ENCODE results near the gene CAMKK1. TPM values are rescaled to one million over a fixed set of nuclear protein-coding genes. Genes with fewer than 3 reads are reported as not detected.

Gene CAMKK1
- total RNA-seq, 1 donor, result 8.7 TPM

DNA sequence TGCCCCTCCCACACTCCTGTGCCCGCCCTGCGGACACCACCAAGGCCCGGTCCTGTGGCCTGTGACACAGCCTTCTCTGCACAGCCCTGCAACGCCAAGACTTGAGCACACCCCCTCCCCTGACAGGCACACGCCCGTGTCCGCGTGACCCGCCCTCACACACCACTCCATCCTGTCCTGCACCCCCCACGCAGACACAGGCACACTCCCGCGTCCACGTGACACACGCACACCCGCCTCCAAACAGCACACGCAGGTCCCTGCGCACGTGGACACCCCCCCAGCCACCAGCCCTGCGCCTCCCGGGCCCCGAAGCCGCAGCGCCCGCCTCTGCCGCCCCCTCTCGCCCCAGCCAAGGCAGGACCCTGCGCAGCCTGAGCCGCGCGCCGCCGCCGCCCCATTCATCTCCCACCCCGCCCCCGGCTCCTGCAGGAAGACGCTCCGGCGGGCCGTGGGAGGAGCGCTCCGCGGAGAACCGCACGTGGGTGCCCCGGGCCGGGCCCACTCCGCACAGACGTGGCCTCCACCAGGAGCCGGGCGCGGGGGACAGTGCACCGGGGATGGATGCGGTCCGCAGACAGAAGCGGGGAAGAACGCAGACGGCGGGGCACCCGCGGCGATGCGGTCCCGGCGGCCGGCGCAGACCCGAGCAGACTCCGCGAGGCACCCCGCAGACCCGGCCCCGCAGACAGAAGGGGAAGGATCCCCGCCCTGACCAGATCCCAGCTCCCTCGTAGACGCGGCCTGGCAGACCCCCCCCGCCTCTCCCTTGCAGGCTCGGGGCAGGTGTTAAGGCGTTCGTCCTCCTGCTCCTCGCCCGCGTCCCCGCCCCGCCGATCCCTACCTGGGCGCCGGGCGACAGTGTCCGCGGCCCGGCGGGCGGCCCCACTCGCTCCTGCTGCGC, 506 bp downstream of the CAMKK1 start:
- peaks cover 46% of the 10 kb centered on the region for H3K4me1 ChIP-seq (ENCODE audit: insufficient read depth, low read length)

GRCh38 chr17:3891626-3892094, 1.2 kb downstream of the CAMKK1 start:
- Histone ChIP-seq H3K4me3 (ENCODE audit: insufficient read depth, low read length) (peak overlapping the region; percentile 76), H3K36me3 (ENCODE audit: insufficient read depth, low read length) (no peaks in the 10 kb centered on the region), H4K20me1 (ENCODE audit: insufficient read depth, low read length) (no peaks in the 10 kb centered on the region), H3K79me2 (ENCODE audit: insufficient read depth, low read length) (peaks cover 26% of the 10 kb centered on the region), H2AFZ (ENCODE audit: low read length) (no peak overlapping the region), H3K27me3 (ENCODE audit: insufficient read depth, low read length) (no peaks in the 10 kb centered on the region), H3K4me1 (ENCODE audit: insufficient read depth, low read length) (peaks cover 46% of the 10 kb centered on the region), H3K4me2 (ENCODE audit: insufficient read depth, low read length) (peak overlapping the region; percentile 75), H3K27ac (ENCODE audit: low read depth, low read length) (peak overlapping the region; percentile 43), H3K9me3 (ENCODE audit: low read depth, low read length) (no peaks in the 10 kb centered on the region)
- DNase-seq (ENCODE audit: insufficient read length, low spot score, missing footprints), result peak; percentile 94
- TF ChIP-seq, protein P1, sequence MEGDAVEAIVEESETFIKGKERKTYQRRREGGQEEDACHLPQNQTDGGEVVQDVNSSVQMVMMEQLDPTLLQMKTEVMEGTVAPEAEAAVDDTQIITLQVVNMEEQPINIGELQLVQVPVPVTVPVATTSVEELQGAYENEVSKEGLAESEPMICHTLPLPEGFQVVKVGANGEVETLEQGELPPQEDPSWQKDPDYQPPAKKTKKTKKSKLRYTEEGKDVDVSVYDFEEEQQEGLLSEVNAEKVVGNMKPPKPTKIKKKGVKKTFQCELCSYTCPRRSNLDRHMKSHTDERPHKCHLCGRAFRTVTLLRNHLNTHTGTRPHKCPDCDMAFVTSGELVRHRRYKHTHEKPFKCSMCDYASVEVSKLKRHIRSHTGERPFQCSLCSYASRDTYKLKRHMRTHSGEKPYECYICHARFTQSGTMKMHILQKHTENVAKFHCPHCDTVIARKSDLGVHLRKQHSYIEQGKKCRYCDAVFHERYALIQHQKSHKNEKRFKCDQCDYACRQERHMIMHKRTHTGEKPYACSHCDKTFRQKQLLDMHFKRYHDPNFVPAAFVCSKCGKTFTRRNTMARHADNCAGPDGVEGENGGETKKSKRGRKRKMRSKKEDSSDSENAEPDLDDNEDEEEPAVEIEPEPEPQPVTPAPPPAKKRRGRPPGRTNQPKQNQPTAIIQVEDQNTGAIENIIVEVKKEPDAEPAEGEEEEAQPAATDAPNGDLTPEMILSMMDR (IDR thresholded peaks at IDR 0.05; ENCODE audit: extremely low read depth, low read depth, low read length), result no peak

More for the DNA sequence above, 506 bp downstream of the CAMKK1 start:
- Histone ChIP-seq H3K4me2 (ENCODE audit: insufficient read depth, low read length) (peak overlapping the region; percentile 75), H2AFZ (ENCODE audit: low read length) (no peak overlapping the region), H3K4me3 (ENCODE audit: insufficient read depth, low read length) (peak overlapping the region; percentile 76), H3K9me3 (ENCODE audit: low read depth, low read length) (no peaks in the 10 kb centered on the region), H4K20me1 (ENCODE audit: insufficient read depth, low read length) (no peaks in the 10 kb centered on the region), H3K27ac (ENCODE audit: low read depth, low read length) (peak overlapping the region; percentile 43), H3K27me3 (ENCODE audit: insufficient read depth, low read length) (no peaks in the 10 kb centered on the region), H3K36me3 (ENCODE audit: insufficient read depth, low read length) (no peaks in the 10 kb centered on the region), H3K79me2 (ENCODE audit: insufficient read depth, low read length) (peaks cover 19% of the 10 kb centered on the region)
- TF ChIP-seq, protein P1 (IDR thresholded peaks at IDR 0.05; ENCODE audit: extremely low read depth, low read depth, low read length), result no peak
- DNase-seq (ENCODE audit: insufficient read length, low spot score, missing footprints), result peak; percentile 96

DNA sequence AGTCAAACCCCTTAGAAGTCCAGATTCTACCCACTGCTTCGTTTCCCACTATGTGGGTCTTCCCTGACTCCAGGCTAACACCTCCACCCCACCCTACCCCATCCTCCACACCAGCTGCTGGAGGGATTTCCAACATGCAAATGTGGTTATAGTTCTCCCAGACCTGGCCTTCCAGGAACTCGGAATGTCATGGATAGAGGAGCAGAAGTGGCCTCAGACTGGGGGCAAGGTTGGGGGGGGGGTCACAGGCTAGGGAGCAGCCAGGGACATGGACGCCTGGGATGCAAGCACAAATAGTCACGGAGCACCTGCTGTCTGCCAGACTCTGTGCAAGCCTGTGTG, 2.0 kb downstream of the CAMKK1 start:
- Histone ChIP-seq H2AFZ (ENCODE audit: low read length) (no peak overlapping the region), H3K27me3 (ENCODE audit: insufficient read depth, low read length) (no peaks in the 10 kb centered on the region), H3K4me3 (ENCODE audit: insufficient read depth, low read length) (peak overlapping the region; percentile 48), H4K20me1 (ENCODE audit: insufficient read depth, low read length) (no peaks in the 10 kb centered on the region), H3K79me2 (ENCODE audit: insufficient read depth, low read length) (peaks cover 30% of the 10 kb centered on the region), H3K4me1 (ENCODE audit: insufficient read depth, low read length) (peaks cover 50% of the 10 kb centered on the region), H3K4me2 (ENCODE audit: insufficient read depth, low read length) (peak overlapping the region; percentile 75), H3K9me3 (ENCODE audit: low read depth, low read length) (no peaks in the 10 kb centered on the region), H3K27ac (ENCODE audit: low read depth, low read length) (peak overlapping the region; percentile 95), H3K36me3 (ENCODE audit: insufficient read depth, low read length) (no peaks in the 10 kb centered on the region)
- DNase-seq (ENCODE audit: insufficient read length, low spot score, missing footprints), result no peak
- TF ChIP-seq, protein P1 (IDR thresholded peaks at IDR 0.05; ENCODE audit: extremely low read depth, low read depth, low read length), result no peak
